Sigmoid colon (tissue), 7 donors: ENCODE results near the gene TBC1D22A. TPM values are rescaled to one million over a fixed set of nuclear protein-coding genes. Genes with fewer than 3 reads are reported as not detected.

ENCODE experiments used
- DNase-seq: peaks from one replicate; pipeline ENCODE4 v3.0.0-alpha.2; 2019
- H3K27ac ChIP-seq, 4 donors: fragments of 200-600 bp; sonication (generic); one replicate each; pipeline ENCODE4 v1.5.1; 2016 to 2019; ENCODE audit warnings: mild to moderate bottlenecking in 1 of 4
- H3K27me3 ChIP-seq, 3 donors: fragments of 200-600 bp; sonication (generic); one replicate each; pipeline ENCODE4 v1.5.1; 2019; ENCODE audit warnings: mild to moderate bottlenecking in 1 of 3
- H3K36me3 ChIP-seq, 4 donors: fragments of 200-600 bp; sonication (generic); one replicate each; pipeline ENCODE4 v1.5.1; 2016 to 2019
- H3K4me1 ChIP-seq, 4 donors: fragments of 200-600 bp; sonication (generic); one replicate each; pipeline ENCODE4 v1.5.1; 2017 to 2019
- H3K4me3 ChIP-seq, 4 donors: fragments of 200-600 bp; sonication (generic); one replicate each; pipeline ENCODE4 v1.5.1; 2017 to 2019; ENCODE audit warnings: mild to moderate bottlenecking in 2 of 4, moderate library complexity in 1 of 4
- H3K9me3 ChIP-seq, 4 donors: fragments of 200-600 bp in 3 of 4; sonication (generic) in 3 of 4; one replicate each; pipeline versions ENCODE4 v1.5.1 to v1.6.1; 2013 to 2019
- EP300 ChIP-seq, 4 donors: sonication (generic); formaldehyde crosslinking; IDR thresholded peaks; one replicate each; pipeline ENCODE4 v1.6.1; 2017; ENCODE audit warnings: antibody characterized with exemption in 4 of 4
- POLR2A ChIP-seq, 2 donors: fragments of 450-650 bp; IDR thresholded peaks; one replicate each; pipeline ENCODE4 v1.6.1; 2016; ENCODE audit warnings: antibody characterized with exemption in 2 of 2, mild to moderate bottlenecking in 2 of 2, moderate library complexity in 2 of 2
- POLR2AphosphoS5 ChIP-seq, 4 donors: sonication (generic); formaldehyde crosslinking; IDR thresholded peaks; one replicate each; pipeline ENCODE4 v1.6.1; 2017; ENCODE audit warnings: antibody characterized with exemption in 4 of 4
- WGBS, 2 donors: extraction: QIAGEN DNeasy Blood & Tissue Kit; methylation state at CpG; one replicate each; pipeline ENCODE4 v1.1.7; 2013; 5-methylcytosine and 5-hydroxymethylcytosine counted together
- intact Hi-C: fragments of 100-400 bp; cut with DNase I; formaldehyde crosslinking; loops from one replicate; pipeline ENCODE4 v1.15.1; 2023
- polyA plus RNA-seq, 3 donors: library from polyadenylated mRNA; stranded (reverse); fragments of 200-250 nt; gene quantifications; one replicate each; pipeline ENCODE4 v1.2.3, GENCODE V29; 2013
- total RNA-seq, 4 donors: library from RNA; depleted of rRNA; stranded (reverse); fragments of >200 nt; gene quantifications; one replicate each; pipeline ENCODE4 v1.1.0, GENCODE V29; 2016
- TF ChIP-seq, protein P1 (sequence below), 4 experiments: fragments of 450-650 bp in 3 of 4; fragments of 200-600 bp in 1 of 4; IDR thresholded peaks; one replicate each; pipeline ENCODE4 v1.5.1; 2016 to 2019; ENCODE audit warnings: antibody characterized with exemption in 4 of 4, mild to moderate bottlenecking in 3 of 4, moderate library complexity in 2 of 4
- donor health status: healthy with polysubstance abuse.
- donor health status: Bipolar disorder and iron deficiency.
- donor health status: healthy.

The TBC1D22A gene
- total and polyA plus RNA-seq, 7 donors, result 13.6 to 34.6 (median 14.3) TPM

GRCh38 chr22:46947516-46948257 is 185.2 kb downstream of the TBC1D22A start:
- intact Hi-C loops, result no loop called here
- Histone ChIP-seq H3K9me3 (no peaks in the 10 kb centered on the region), H3K36me3 (no peaks in the 10 kb centered on the region), H3K4me3 (no peak overlapping the region), H3K27ac (no peak overlapping the region), H3K27me3 (no peaks in the 10 kb centered on the region), H3K4me1 (no peaks in the 10 kb centered on the region)
- TF ChIP-seq, protein P1, sequence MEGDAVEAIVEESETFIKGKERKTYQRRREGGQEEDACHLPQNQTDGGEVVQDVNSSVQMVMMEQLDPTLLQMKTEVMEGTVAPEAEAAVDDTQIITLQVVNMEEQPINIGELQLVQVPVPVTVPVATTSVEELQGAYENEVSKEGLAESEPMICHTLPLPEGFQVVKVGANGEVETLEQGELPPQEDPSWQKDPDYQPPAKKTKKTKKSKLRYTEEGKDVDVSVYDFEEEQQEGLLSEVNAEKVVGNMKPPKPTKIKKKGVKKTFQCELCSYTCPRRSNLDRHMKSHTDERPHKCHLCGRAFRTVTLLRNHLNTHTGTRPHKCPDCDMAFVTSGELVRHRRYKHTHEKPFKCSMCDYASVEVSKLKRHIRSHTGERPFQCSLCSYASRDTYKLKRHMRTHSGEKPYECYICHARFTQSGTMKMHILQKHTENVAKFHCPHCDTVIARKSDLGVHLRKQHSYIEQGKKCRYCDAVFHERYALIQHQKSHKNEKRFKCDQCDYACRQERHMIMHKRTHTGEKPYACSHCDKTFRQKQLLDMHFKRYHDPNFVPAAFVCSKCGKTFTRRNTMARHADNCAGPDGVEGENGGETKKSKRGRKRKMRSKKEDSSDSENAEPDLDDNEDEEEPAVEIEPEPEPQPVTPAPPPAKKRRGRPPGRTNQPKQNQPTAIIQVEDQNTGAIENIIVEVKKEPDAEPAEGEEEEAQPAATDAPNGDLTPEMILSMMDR (IDR thresholded peaks at IDR 0.05), result no peak
- TF ChIP-seq POLR2AphosphoS5 (IDR thresholded peaks at IDR 0.05) (no peak), EP300 (IDR thresholded peaks at IDR 0.05) (no peak), POLR2A (IDR thresholded peaks at IDR 0.05) (no peak)
- 93 to 96% methylated on average over 14 of the region's 14 CpGs for WGBS, 2 donors
- DNase-seq, result no peak

DNA sequence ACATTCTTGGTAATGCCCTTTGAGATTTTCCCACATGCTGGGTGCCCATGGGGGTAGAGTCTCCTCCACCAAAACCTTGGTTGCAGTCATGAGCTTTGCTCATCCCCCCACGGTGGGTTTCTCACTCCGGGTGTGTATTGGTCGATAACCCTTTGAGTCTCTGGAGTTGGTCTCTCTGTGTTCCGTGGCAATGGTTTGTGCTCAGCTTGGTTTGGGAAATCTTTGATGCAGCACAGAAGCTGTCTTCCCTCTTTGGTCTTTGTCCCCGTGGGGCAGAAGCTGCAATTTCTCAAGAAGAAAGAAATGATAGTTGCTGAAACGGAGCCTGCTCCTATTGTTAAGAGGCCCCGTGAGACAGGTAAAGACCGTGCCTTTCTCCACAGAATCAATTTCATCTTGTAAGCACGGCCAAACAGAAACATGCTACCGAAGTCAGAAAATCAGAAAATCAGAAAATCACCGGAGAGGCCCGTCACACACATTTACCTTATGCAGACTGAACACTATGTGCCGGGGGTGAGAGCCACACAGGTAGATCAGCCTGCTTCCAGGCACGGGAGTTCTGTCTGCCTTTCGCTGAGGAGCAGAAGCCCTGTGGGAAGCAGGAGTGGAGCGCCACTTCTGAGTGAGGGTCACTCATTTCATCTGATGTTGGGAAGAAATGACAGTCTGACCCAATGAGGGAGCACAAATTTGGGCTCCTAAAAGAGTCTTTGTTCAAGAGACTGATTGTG is 186.1 kb downstream of the TBC1D22A start:
- no peak overlapping the region for H3K27ac ChIP-seq
- no peak for DNase-seq
- intact Hi-C loops, result no loop called here
- WGBS, 2 donors, result 91 to 96% methylated on average over 16 of the region's 16 CpGs
- no peaks in the 10 kb centered on the region for H3K27me3 ChIP-seq
- TF ChIP-seq EP300 (IDR thresholded peaks at IDR 0.05), result no peak
- TF ChIP-seq, protein P1 (IDR thresholded peaks at IDR 0.05), result no peak
- TF ChIP-seq POLR2A (IDR thresholded peaks at IDR 0.05), result no peak
- TF ChIP-seq POLR2AphosphoS5 (IDR thresholded peaks at IDR 0.05), result no peak
- H3K36me3 ChIP-seq, result no peaks in the 10 kb centered on the region
- H3K4me3 ChIP-seq, result no peak overlapping the region
- H3K4me1 ChIP-seq, result no peaks in the 10 kb centered on the region
- no peaks in the 10 kb centered on the region for H3K9me3 ChIP-seq

DNA sequence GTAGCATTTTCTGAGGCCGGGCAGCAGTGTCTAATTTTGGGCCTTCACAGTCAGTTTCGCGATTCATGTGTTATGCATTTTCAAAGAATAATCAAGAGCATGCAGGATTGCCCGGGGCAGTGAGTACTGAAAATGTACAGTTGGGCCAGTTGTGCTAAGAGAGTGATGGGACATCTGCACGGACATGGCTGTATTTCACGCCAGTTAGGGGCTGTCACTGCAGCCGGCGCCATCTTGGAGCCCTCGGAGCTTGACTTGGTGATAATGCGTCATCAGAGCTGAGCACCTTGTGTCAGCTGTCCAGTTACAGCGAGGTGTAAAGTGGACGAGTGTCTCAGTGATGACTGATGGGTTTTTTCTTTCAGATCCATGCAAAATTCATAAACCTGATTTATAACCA is 188.9 kb downstream of the TBC1D22A start:
- intact Hi-C loops, result no loop called here
- no peak overlapping the region for H3K4me3 ChIP-seq
- 93 to 94% methylated on average over 12 of the region's 12 CpGs for WGBS, 2 donors
- H3K4me1 ChIP-seq, result no peaks in the 10 kb centered on the region
- no peak for DNase-seq
- H3K36me3 ChIP-seq, result no peaks in the 10 kb centered on the region
- no peaks in the 10 kb centered on the region for H3K27me3 ChIP-seq
- no peak overlapping the region for H3K27ac ChIP-seq
- no peak for TF ChIP-seq POLR2AphosphoS5 (IDR thresholded peaks at IDR 0.05)
- TF ChIP-seq, protein P1 (IDR thresholded peaks at IDR 0.05), result no peak
- TF ChIP-seq EP300 (IDR thresholded peaks at IDR 0.05), result no peak
- H3K9me3 ChIP-seq, result no peaks in the 10 kb centered on the region

- Histone ChIP-seq H3K36me3 (no peaks in the 10 kb centered on the region), H3K27me3 (no peaks in the 10 kb centered on the region), H3K27ac (no peak overlapping the region), H3K4me1 (no peaks in the 10 kb centered on the region), H3K4me3 (no peak overlapping the region), H3K9me3 (no peaks in the 10 kb centered on the region)
- 96% methylated on average over 7 of the region's 7 CpGs for WGBS, 2 donors
- intact Hi-C loops, result no loop called here
- TF ChIP-seq EP300 (IDR thresholded peaks at IDR 0.05) (no peak), POLR2AphosphoS5 (IDR thresholded peaks at IDR 0.05) (no peak), POLR2A (IDR thresholded peaks at IDR 0.05) (no peak)
- TF ChIP-seq, protein P1 (IDR thresholded peaks at IDR 0.05), result no peak
- DNase-seq, result no peak
Observed at GRCh38 chr22:46951973-46952372, 189.5 kb downstream of the TBC1D22A start.
